GM12878 (cell line): ENCODE data around the gene OR1C1.

Source experiments
- CBX3 ChIP-seq: fragments of 200-600 bp; sonication (generic); IDR thresholded peaks from 2 replicates; pipeline ENCODE4 v1.6.1; 2016; ENCODE audit warnings: low read depth, borderline replicate concordance
- FOXK2 ChIP-seq: fragments of 450-650 bp; IDR thresholded peaks from 2 replicates; pipeline ENCODE4 v1.6.1; 2017; ENCODE audit warnings: mild to moderate bottlenecking, moderate library complexity
- HDAC6 ChIP-seq: fragments of 200-600 bp; sonication (generic); IDR thresholded peaks from one replicate; pipeline ENCODE4 v1.8.0; 2017; ENCODE audit warnings: antibody characterized with exemption; ENCODE audit not compliant: unreplicated experiment
- POLR2A ChIP-seq: IDR thresholded peaks from 2 replicates; pipeline ENCODE4 v1.6.1; 2011; ENCODE audit warnings: low read depth, mild to moderate bottlenecking, low read length
- POLR2AphosphoS5 ChIP-seq: IDR thresholded peaks from 2 replicates; pipeline ENCODE4 v1.6.1; 2011; ENCODE audit warnings: mild to moderate bottlenecking, low read length, inconsistent platforms
- SMC3 ChIP-seq: IDR thresholded peaks from 2 replicates; pipeline ENCODE4 v1.6.1; 2011; ENCODE audit warnings: low read length, improper control_type of control experiment, borderline replicate concordance

- TF ChIP-seq CBX3 (no peak), SMC3 (no peak), POLR2AphosphoS5 (no peak), HDAC6 (no peak), POLR2A (no peak), FOXK2 (no peak)
Observed at GRCh38 chr1:247749870-247750269, 10.5 kb downstream of the OR1C1 start.
